Right atrium auricular region (tissue), 2 donors: ENCODE results near the gene NUDT12. TPM values are rescaled to one million over a fixed set of nuclear protein-coding genes. Genes with fewer than 3 reads are reported as not detected.

Source experiments
- DNase-seq: peaks from one replicate; pipeline ENCODE4 v3.0.0-alpha.2; 2019; ENCODE audit warnings: low spot score
- H3K27ac ChIP-seq, 2 donors: fragments of 200-600 bp; sonication (generic); 1 replicate in 1 of 2; 2 replicates in 1 of 2; pipeline ENCODE4 v1.5.1; 2016 to 2019
- H3K27me3 ChIP-seq, 2 donors: fragments of 200-600 bp; sonication (generic); one replicate each; pipeline versions ENCODE4 v1.5.1 to v1.6.0; 2017 to 2019
- H3K36me3 ChIP-seq: fragments of 200-600 bp; sonication (generic); one replicate; pipeline ENCODE4 v1.5.1; 2016
- H3K4me1 ChIP-seq, 2 donors: fragments of 200-600 bp; sonication (generic); one replicate each; pipeline versions ENCODE4 v1.5.1 to v1.6.0; 2017 to 2019
- H3K4me3 ChIP-seq, 2 donors: fragments of 200-600 bp; sonication (generic); 1 replicate in 1 of 2; 2 replicates in 1 of 2; pipeline ENCODE4 v1.5.1; 2017 to 2019; ENCODE audit warnings: mild to moderate bottlenecking in 1 of 2, moderate library complexity in 1 of 2
- H3K9me3 ChIP-seq, 2 donors: fragments of 200-600 bp; sonication (generic); one replicate each; pipeline ENCODE4 v1.5.1; 2019
- CTCF ChIP-seq, 2 donors: fragments of 200-600 bp; sonication (generic); IDR thresholded peaks; one replicate each; pipeline ENCODE4 v1.5.1; 2019; ENCODE audit warnings: antibody characterized with exemption in 2 of 2
- total RNA-seq, 2 donors: library from RNA; depleted of rRNA; stranded (reverse); fragments of >200 nt; gene quantifications; one replicate each; pipeline ENCODE4 v1.1.0, GENCODE V29; 2016

The NUDT12 gene
- total RNA-seq, 2 donors from 2014 or later: 6.2 to 11.5 TPM

GRCh38 chr5:103522586-103522985 lies 40.0 kb downstream of the NUDT12 start:
- H3K27ac ChIP-seq: no peak overlapping the region
- H3K9me3 ChIP-seq: no peaks in the 10 kb centered on the region
- no peak overlapping the region for H3K4me3 ChIP-seq
- no peaks in the 10 kb centered on the region for H3K36me3 ChIP-seq
- no peaks in the 10 kb centered on the region for H3K4me1 ChIP-seq
- no peaks in the 10 kb centered on the region for H3K27me3 ChIP-seq
- DNase-seq: no peak
- TF ChIP-seq CTCF (IDR thresholded peaks at IDR 0.05): no peak

GRCh38 chr5:103519550-103519949 lies 43.0 kb downstream of the NUDT12 start:
- H3K4me3 ChIP-seq: no peak overlapping the region
- H3K27ac ChIP-seq: no peak overlapping the region
- no peaks in the 10 kb centered on the region for H3K9me3 ChIP-seq
- no peaks in the 10 kb centered on the region for H3K4me1 ChIP-seq
- no peaks in the 10 kb centered on the region for H3K27me3 ChIP-seq
- no peak for DNase-seq
- no peak for TF ChIP-seq CTCF (IDR thresholded peaks at IDR 0.05)
- no peaks in the 10 kb centered on the region for H3K36me3 ChIP-seq

GRCh38 chr5:103514371-103514770 lies 48.2 kb downstream of the NUDT12 start:
- H3K27me3 ChIP-seq: no peaks in the 10 kb centered on the region
- no peak for DNase-seq
- H3K36me3 ChIP-seq: no peaks in the 10 kb centered on the region
- no peaks in the 10 kb centered on the region for H3K4me1 ChIP-seq
- no peak for TF ChIP-seq CTCF (IDR thresholded peaks at IDR 0.05)
- no peak overlapping the region for H3K27ac ChIP-seq
- no peak overlapping the region for H3K4me3 ChIP-seq
- H3K9me3 ChIP-seq: no peaks in the 10 kb centered on the region

- no peaks in the 10 kb centered on the region for H3K27me3 ChIP-seq
- H3K4me1 ChIP-seq: no peaks in the 10 kb centered on the region
- no peak for TF ChIP-seq CTCF (IDR thresholded peaks at IDR 0.05)
Observed at GRCh38 chr5:103513701-103514100, 48.9 kb downstream of the NUDT12 start.

GRCh38 chr5:103512500-103512899 lies 50.1 kb downstream of the NUDT12 start:
- no peak for TF ChIP-seq CTCF (IDR thresholded peaks at IDR 0.05)
- Histone ChIP-seq H3K4me1 (no peaks in the 10 kb centered on the region), H3K27ac (no peak overlapping the region), H3K9me3 (no peaks in the 10 kb centered on the region), H3K27me3 (no peaks in the 10 kb centered on the region), H3K4me3 (no peak overlapping the region), H3K36me3 (no peaks in the 10 kb centered on the region)
- DNase-seq: no peak

More at GRCh38 chr5:103513701-103514100, 48.9 kb downstream of the NUDT12 start:
- no peak overlapping the region for H3K27ac ChIP-seq
- DNase-seq: no peak
- no peak overlapping the region for H3K4me3 ChIP-seq
- H3K36me3 ChIP-seq: no peaks in the 10 kb centered on the region
- H3K9me3 ChIP-seq: no peaks in the 10 kb centered on the region

GRCh38 chr5:103511554-103511885 lies 51.1 kb downstream of the NUDT12 start:
- DNase-seq: no peak
- Histone ChIP-seq H3K27ac (no peak overlapping the region), H3K36me3 (no peaks in the 10 kb centered on the region), H3K4me3 (no peak overlapping the region), H3K9me3 (peaks cover 0 to 9% of the 10 kb centered on the region in 2 donors), H3K27me3 (no peaks in the 10 kb centered on the region), H3K4me1 (no peaks in the 10 kb centered on the region)
- no peak for TF ChIP-seq CTCF (IDR thresholded peaks at IDR 0.05)
